Measurements from ENCODE around the gene SDR9C7.
"Not testable (repeated sequence)": the region's sequence is repeated elsewhere in the genome, so short reads cannot be mapped to it uniquely, and the experiment has no call there.

DNA sequence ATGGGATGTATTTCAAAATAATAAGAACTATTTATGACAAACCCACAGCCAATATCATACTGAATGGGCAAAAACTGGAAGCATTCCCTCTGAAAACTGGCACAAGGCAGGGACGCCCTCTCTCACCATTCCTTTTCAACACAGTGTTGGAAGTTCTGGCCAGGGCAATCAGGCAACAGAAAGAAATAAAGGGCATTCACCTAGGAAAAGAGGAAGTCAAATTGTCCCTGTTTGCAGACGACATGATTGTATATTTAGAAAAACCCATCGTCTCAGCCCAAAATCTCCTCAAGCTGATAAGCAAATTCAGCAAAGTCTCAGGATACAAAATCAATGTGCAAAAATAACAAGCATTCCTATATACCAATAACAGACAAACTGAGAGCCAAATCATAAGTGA, 42.3 kb downstream of the SDR9C7 start:
- not testable (repeated sequence) for TF ChIP-seq CTCF (IDR thresholded peaks at IDR 0.05; ENCODE audit: low read depth, low read length); POLR2A (IDR thresholded peaks at IDR 0.05; ENCODE audit: extremely low read depth, insufficient read length); MYC (IDR thresholded peaks at IDR 0.05; ENCODE audit: low read depth, low read length)
- TF ChIP-seq, protein P1, sequence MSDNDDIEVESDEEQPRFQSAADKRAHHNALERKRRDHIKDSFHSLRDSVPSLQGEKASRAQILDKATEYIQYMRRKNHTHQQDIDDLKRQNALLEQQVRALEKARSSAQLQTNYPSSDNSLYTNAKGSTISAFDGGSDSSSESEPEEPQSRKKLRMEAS (IDR thresholded peaks at IDR 0.05; ENCODE audit: low read depth, low read length): not testable (repeated sequence)
